T-helper 9 cell (primary cell): ENCODE measurements around the gene CIAO2A.

Experiments used
- DNase-seq: peaks from one replicate; pipeline ENCODE4 v3.0.0-alpha.2; 2020

The CIAO2A gene

GRCh38 chr15:64037966-64038365 is 55.7 kb downstream of the CIAO2A start:
- no peak for DNase-seq

- no peak for DNase-seq
Observed at GRCh38 chr15:64037116-64037515, 56.5 kb downstream of the CIAO2A start.

- DNase-seq: no peak
Observed at GRCh38 chr15:64035525-64035924, 58.1 kb downstream of the CIAO2A start.

- no peak for DNase-seq
Observed at GRCh38 chr15:64034519-64034918, 59.1 kb downstream of the CIAO2A start.

- DNase-seq: no peak
Observed at GRCh38 chr15:64032329-64032728, 61.3 kb downstream of the CIAO2A start.

GRCh38 chr15:64030123-64030522 is 63.5 kb downstream of the CIAO2A start:
- DNase-seq: no peak

- no peak for DNase-seq
Observed at GRCh38 chr15:64029633-64030032, 64.0 kb downstream of the CIAO2A start.

- DNase-seq: no peak
Observed at GRCh38 chr15:64029110-64029509, 64.5 kb downstream of the CIAO2A start.

GRCh38 chr15:64026591-64026990 is 67.0 kb downstream of the CIAO2A start:
- no peak for DNase-seq

GRCh38 chr15:64024172-64025050 is 69.2 kb downstream of the CIAO2A start:
- DNase-seq: no peak

GRCh38 chr15:64023220-64023619 is 70.4 kb downstream of the CIAO2A start:
- no peak for DNase-seq

- no peak for DNase-seq
Observed at GRCh38 chr15:64022571-64022970, 71.1 kb downstream of the CIAO2A start.
